SU-DHL-6 (cell line): ENCODE measurements around the gene PAX1.

Experiments used
- H2AFZ ChIP-seq: fragments of 200-600 bp; sonication (generic); 2 replicates; pipeline ENCODE4 v1.6.1; 2014; ENCODE audit warnings: low read depth, mild to moderate bottlenecking, moderate library complexity, mixed read lengths, antibody characterized with exemption, low read length; ENCODE audit not compliant: severe bottlenecking
- H3F3A ChIP-seq: fragments of 200-600 bp; shearing (Covaris generic); 2 replicates; pipeline ENCODE4 v1.6.0; 2016; ENCODE audit warnings: antibody characterized with exemption, mild to moderate bottlenecking; ENCODE audit not compliant: insufficient read depth
- H3K27ac ChIP-seq: fragments of 200-600 bp; sonication (generic); 2 replicates; pipeline ENCODE4 v1.5.1; 2016; ENCODE audit warnings: low read depth, mild to moderate bottlenecking, low read length, moderate library complexity, mixed read lengths
- H3K27me3 ChIP-seq: fragments of 200-600 bp; sonication (generic), shearing (Covaris generic); 2 replicates; pipeline ENCODE4 v1.6.0; 2014; ENCODE audit warnings: mild to moderate bottlenecking, low read length
- H3K36me3 ChIP-seq: fragments of 200-600 bp; sonication (generic); 2 replicates; pipeline ENCODE4 v1.6.1; 2014; ENCODE audit warnings: mild to moderate bottlenecking, low read length, mixed read lengths
- H3K4me2 ChIP-seq: fragments of 300-600, 200-600 bp; shearing (Covaris generic), sonication (generic); 2 replicates; pipeline ENCODE4 v1.6.0; 2014; ENCODE audit warnings: low read length, low read depth, mild to moderate bottlenecking; ENCODE audit not compliant: poor library complexity, severe bottlenecking
- H3K4me3 ChIP-seq: fragments of 200-600 bp; sonication (generic); 2 replicates; pipeline ENCODE4 v1.5.1; 2014; ENCODE audit warnings: antibody characterized with exemption, low read length, mild to moderate bottlenecking, mixed read lengths; ENCODE audit not compliant: insufficient read depth, poor library complexity, severe bottlenecking
- H3K79me2 ChIP-seq: fragments of 200-600 bp; sonication (generic); 2 replicates; pipeline ENCODE4 v1.6.1; 2014; ENCODE audit warnings: mild to moderate bottlenecking, low read length, moderate library complexity; ENCODE audit not compliant: insufficient read depth
- H3K9ac ChIP-seq: fragments of 200-600 bp; sonication (generic); 2 replicates; pipeline ENCODE4 v1.7.0; 2014; ENCODE audit warnings: mild to moderate bottlenecking, low read length
- H3K9me2 ChIP-seq: fragments of 200-600 bp; sonication (generic); replicated peaks from 2 replicates; pipeline ENCODE4 v1.6.1; 2014; ENCODE audit warnings: low read length; ENCODE audit not compliant: insufficient read depth
- H3K9me3 ChIP-seq: fragments of 200-600 bp; sonication (generic); 2 replicates; pipeline ENCODE4 v1.6.1; 2014; ENCODE audit warnings: low read length, mixed read lengths; ENCODE audit not compliant: insufficient read depth
- H4K20me1 ChIP-seq: fragments of 200-600 bp; sonication (generic); 2 replicates; pipeline ENCODE4 v1.6.1; 2014; ENCODE audit warnings: low read depth, mild to moderate bottlenecking, antibody characterized with exemption, low read length, moderate library complexity, mixed read lengths
- CTCF ChIP-seq: fragments of 200-600 bp; sonication (generic); IDR thresholded peaks from one replicate; pipeline ENCODE4 v1.5.1; 2017; ENCODE audit warnings: antibody characterized with exemption, mild to moderate bottlenecking, low read length, moderate library complexity; ENCODE audit not compliant: insufficient read depth, poor library complexity, severe bottlenecking
- EZH2phosphoT487 ChIP-seq: fragments of 200-600 bp; sonication (generic), shearing (Covaris generic); conservative IDR thresholded peaks from 2 replicates; pipeline ENCODE4 v1.6.1; 2018; ENCODE audit warnings: mild to moderate bottlenecking, antibody characterized with exemption, low read length, moderate library complexity, mixed read lengths

Gene PAX1

DNA sequence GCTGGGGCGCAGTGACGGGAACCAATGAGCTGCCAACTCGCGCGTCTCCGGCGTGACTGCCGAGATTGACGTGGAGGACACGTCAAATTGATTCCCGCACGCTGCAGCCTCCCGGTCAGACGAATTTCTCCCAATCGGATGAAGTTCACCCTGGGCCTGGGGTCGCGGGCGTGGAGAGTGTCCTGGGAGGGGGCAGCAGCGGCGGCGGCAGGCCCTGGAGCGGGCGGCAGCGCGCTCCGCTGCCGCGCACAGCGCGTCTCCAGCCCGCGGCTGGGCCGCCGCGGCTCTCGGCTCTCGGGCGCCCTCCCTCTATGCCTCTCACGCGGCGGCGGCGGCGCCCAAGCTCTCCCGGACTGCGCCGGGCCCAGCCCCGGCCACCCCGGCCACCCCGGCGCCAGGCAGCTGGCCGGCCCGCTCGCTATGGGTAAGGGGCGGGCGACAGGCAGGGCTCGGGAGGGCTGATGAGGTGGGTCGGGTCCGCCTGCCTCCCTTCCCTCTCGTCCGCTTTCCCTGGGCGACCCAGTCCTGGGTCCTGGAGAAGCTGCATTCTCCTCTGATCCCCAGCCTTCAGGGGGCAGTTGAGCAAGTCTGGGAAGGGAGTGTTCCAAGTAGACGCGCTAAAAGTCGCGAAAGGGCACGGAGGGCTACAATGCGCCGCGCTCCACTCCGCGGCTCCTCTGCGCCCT is at the start of gene PAX1:
Gene PAX1 (plus strand): TSS at position 90 of the 686 bp plus-strand sequence. CDS start 49 bp downstream, at position 139.
- H3K36me3 ChIP-seq = no peaks in the 10 kb centered on the region
- H3F3A ChIP-seq = no peaks in the 10 kb centered on the region
- H2AFZ ChIP-seq = no peak within 1 kb of the TSS
- no peaks in the 10 kb centered on the region for H3K9me2 ChIP-seq
- no peak within 1 kb of the TSS for H3K4me2 ChIP-seq
- H4K20me1 ChIP-seq = no peaks in the 10 kb centered on the region
- no peaks in the 10 kb centered on the region for H3K27me3 ChIP-seq
- TF ChIP-seq EZH2phosphoT487 (no peak), CTCF (no peak)
- no peak within 1 kb of the TSS for H3K9ac ChIP-seq
- H3K4me3 ChIP-seq = no peak within 1 kb of the TSS
- H3K9me3 ChIP-seq = no peaks in the 10 kb centered on the region
- no peaks in the 10 kb centered on the region for H3K79me2 ChIP-seq
- no peak within 1 kb of the TSS for H3K27ac ChIP-seq

DNA sequence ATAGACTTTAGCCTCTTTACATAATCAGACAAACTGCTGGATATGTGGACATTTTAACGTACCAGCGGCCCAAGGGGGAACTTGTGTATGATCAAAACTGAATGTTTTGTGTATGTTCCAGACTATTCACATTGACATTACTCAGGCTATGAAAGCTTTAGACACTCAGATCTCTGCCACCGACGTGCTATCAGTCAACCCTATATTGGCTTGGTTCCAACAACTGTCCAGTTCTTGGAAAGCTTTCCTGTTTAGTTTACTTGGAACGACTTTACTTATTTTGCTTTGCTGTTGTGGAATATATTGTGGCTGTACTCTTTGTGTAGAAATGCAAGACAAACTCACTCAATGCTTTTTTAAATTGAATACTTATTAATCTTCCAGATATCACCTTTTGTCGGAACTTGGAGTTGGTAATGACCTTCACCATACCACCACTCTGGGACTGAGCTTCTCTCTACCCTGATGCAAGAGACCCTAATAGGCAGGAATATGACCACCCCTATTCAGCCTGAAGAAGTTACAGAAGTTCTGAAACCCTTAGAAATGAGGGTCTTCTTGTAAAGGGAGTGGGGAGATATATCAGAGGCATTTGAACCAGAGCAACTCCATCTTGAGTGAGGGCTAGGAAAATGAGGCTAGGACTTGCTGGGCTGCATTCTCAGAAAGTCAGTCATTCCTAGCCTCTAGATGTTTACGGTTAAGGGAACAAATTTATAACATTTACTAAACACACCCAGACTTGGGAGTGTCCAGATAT is 49.0 kb upstream of the PAX1 start:
- no peaks in the 10 kb centered on the region for H3K27me3 ChIP-seq
- H4K20me1 ChIP-seq = no peaks in the 10 kb centered on the region
- H3K9ac ChIP-seq = no peak overlapping the region
- H3K9me3 ChIP-seq = no peaks in the 10 kb centered on the region
- no peaks in the 10 kb centered on the region for H3F3A ChIP-seq
- H3K27ac ChIP-seq = no peak overlapping the region
- H3K36me3 ChIP-seq = no peaks in the 10 kb centered on the region
- no peak overlapping the region for H2AFZ ChIP-seq
- H3K79me2 ChIP-seq = no peaks in the 10 kb centered on the region
- H3K4me2 ChIP-seq = no peak overlapping the region
- H3K9me2 ChIP-seq = no peaks in the 10 kb centered on the region
- TF ChIP-seq CTCF (no peak), EZH2phosphoT487 (no peak)
- no peak overlapping the region for H3K4me3 ChIP-seq

GRCh38 chr20:21661488-21662055 is 43.9 kb upstream of the PAX1 start:
- H3K4me3 ChIP-seq = no peak overlapping the region
- H4K20me1 ChIP-seq = no peaks in the 10 kb centered on the region
- no peak for TF ChIP-seq EZH2phosphoT487
- no peak for TF ChIP-seq CTCF
- H3K9me3 ChIP-seq = no peaks in the 10 kb centered on the region
- no peaks in the 10 kb centered on the region for H3K36me3 ChIP-seq
- no peaks in the 10 kb centered on the region for H3K79me2 ChIP-seq
- H3K9me2 ChIP-seq = no peaks in the 10 kb centered on the region
- H3K27me3 ChIP-seq = peaks cover 3% of the 10 kb centered on the region; the same call in 1 of the 2 replicates
- no peak overlapping the region for H3K27ac ChIP-seq
- no peak overlapping the region for H2AFZ ChIP-seq
- no peak overlapping the region for H3K9ac ChIP-seq
- no peaks in the 10 kb centered on the region for H3F3A ChIP-seq
- no peak overlapping the region for H3K4me2 ChIP-seq
